ENCODE data around the gene NOLC1.

Gene NOLC1

GRCh38 chr10:102121739-102122372 is 30.3 kb upstream of the NOLC1 start:
- peak; percentile 23 for DNase-seq (ENCODE audit: low spot score)

GRCh38 chr10:102122450-102122849 is 29.7 kb upstream of the NOLC1 start:
- DNase-seq (ENCODE audit: low spot score), result no peak

- DNase-seq (ENCODE audit: low spot score), result no peak
These were observed 29.0 kb upstream of the NOLC1 start for GRCh38 chr10:102123223-102123622.

- no peak for DNase-seq (ENCODE audit: low spot score)
These were observed 20.7 kb upstream of the NOLC1 start for GRCh38 chr10:102131286-102132170.

GRCh38 chr10:102132193-102132562 is 20.0 kb upstream of the NOLC1 start:
- DNase-seq (ENCODE audit: low spot score), result no peak

GRCh38 chr10:102132563-102133372 is 19.4 kb upstream of the NOLC1 start, which contains the start of gene PPRC1:
PPRC1 (plus strand) TSS chr10:102133040; CDS start chr10:102133069, 29 bp downstream.
- DNase-seq (ENCODE audit: low spot score), result peak; percentile 99

- DNase-seq (ENCODE audit: low spot score), result peak; percentile 74
These were observed 18.6 kb upstream of the NOLC1 start for GRCh38 chr10:102133373-102134195.

GRCh38 chr10:102134416-102134815 is 17.8 kb upstream of the NOLC1 start:
- no peak for DNase-seq (ENCODE audit: low spot score)

GRCh38 chr10:102135956-102136526 is 16.1 kb upstream of the NOLC1 start:
- DNase-seq (ENCODE audit: low spot score), result no peak

- DNase-seq (ENCODE audit: low spot score), result no peak
These were observed 12.7 kb upstream of the NOLC1 start for GRCh38 chr10:102139281-102140110.

- DNase-seq (ENCODE audit: low spot score), result no peak
These were observed 12.0 kb upstream of the NOLC1 start for GRCh38 chr10:102140218-102140617.

- no peak for DNase-seq (ENCODE audit: low spot score)
These were observed 11.2 kb upstream of the NOLC1 start for GRCh38 chr10:102140913-102141540.

- no peak for DNase-seq (ENCODE audit: low spot score)
These were observed 10.5 kb upstream of the NOLC1 start for GRCh38 chr10:102141583-102142107.

GRCh38 chr10:102146971-102147428 is 5.2 kb upstream of the NOLC1 start:
- DNase-seq (ENCODE audit: low spot score), result no peak

GRCh38 chr10:102147561-102147960 is 4.6 kb upstream of the NOLC1 start:
- no peak for DNase-seq (ENCODE audit: low spot score)

- DNase-seq (ENCODE audit: low spot score), result no peak
These were observed 3.9 kb upstream of the NOLC1 start for GRCh38 chr10:102148275-102148674.

GRCh38 chr10:102150970-102151773 is 1.0 kb upstream of the NOLC1 start:
- no peak for DNase-seq (ENCODE audit: low spot score)

GRCh38 chr10:102152545-102152890 is 329 bp downstream of the NOLC1 start:
- no peak for DNase-seq (ENCODE audit: low spot score)
